Measurements from ENCODE around the gene CC2D1A.
"Not testable (repeated sequence)": the region's sequence is repeated elsewhere in the genome, so short reads cannot be mapped to it uniquely, and the experiment has no call there.

Gene CC2D1A

DNA sequence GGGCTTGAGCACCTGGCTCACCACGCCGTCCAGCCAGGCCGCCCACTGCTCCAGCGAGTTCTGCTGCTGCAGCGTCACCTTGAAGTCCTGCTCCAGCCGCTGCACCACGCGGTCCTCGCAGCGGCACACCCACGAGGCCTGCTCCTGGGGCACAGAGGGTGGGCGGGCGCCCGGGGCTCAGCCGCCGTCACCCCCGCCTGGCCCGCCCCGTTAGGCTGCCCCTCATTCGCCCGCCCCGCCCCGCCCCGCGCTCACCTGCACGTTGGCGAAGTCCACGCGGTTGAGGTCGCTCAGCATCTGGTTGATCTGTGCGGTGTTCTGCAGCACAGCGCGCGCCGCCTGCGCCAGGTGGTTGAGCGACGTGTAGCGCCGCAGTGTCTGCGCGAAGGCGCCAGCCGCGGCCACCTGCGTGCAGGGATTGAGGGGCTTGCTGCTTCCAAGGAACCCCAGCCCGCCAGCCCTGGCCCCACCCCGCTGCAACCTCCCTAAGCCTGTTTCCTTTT, 57.7 kb downstream of the CC2D1A start:
- H3K36me3 ChIP-seq (ENCODE audit: insufficient read depth, insufficient read length, low read length) = peaks cover 86% of the 10 kb centered on the region
- H3K4me3 ChIP-seq (ENCODE audit: insufficient read length, low read depth) = no peak overlapping the region

DNA sequence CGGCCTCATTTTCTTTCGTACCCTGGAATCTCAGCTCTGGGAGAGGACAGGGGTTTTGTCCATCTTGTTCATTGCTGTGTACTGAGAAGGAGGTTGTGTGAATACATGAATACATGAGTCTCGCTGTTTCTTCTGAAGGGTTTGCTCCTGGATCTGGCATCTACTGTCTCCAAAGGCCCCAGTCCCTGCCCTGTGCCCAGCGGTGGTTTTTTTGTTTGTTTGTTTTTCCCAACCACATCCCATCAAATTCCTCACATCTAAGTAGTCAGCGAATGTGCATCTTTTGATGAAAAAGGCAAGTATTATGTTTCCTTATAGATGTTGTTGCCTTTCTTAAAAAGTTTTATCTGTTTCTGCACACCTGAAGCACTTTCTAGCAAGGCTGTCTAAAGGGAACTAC, 58.8 kb downstream of the CC2D1A start:
- Histone ChIP-seq H3K36me3 (ENCODE audit: insufficient read depth, insufficient read length, low read length) (peaks cover 85% of the 10 kb centered on the region), H3K9ac (ENCODE audit: insufficient read length, low read depth) (no peak overlapping the region), H3K4me3 (ENCODE audit: insufficient read length, low read depth) (no peak overlapping the region), H3K9me3 (ENCODE audit: insufficient read depth, low read length) (no peaks in the 10 kb centered on the region), H3K27me3 (ENCODE audit: insufficient read depth, insufficient read length) (no peaks in the 10 kb centered on the region), H3K4me1 (ENCODE audit: insufficient read depth, insufficient read length) (peaks cover 19% of the 10 kb centered on the region)
- no peak for DNase-seq (ENCODE audit: low read depth, low spot score)
- TF ChIP-seq ZNF274 (IDR thresholded peaks at IDR 0.05; ENCODE audit: low read depth, low read length) (no peak), YY1 (IDR thresholded peaks at IDR 0.05; ENCODE audit: insufficient read depth, insufficient read length) (no peak), SUZ12 (IDR thresholded peaks at IDR 0.05; ENCODE audit: extremely low read depth, insufficient read depth, insufficient read length) (no peak)

More for the DNA sequence above, 57.7 kb downstream of the CC2D1A start:
- DNase-seq (ENCODE audit: low read depth, low spot score) = no peak
- TF ChIP-seq SUZ12 (IDR thresholded peaks at IDR 0.05; ENCODE audit: extremely low read depth, insufficient read depth, insufficient read length) (no peak), ZNF274 (IDR thresholded peaks at IDR 0.05; ENCODE audit: low read depth, low read length) (no peak), YY1 (IDR thresholded peaks at IDR 0.05; ENCODE audit: insufficient read depth, insufficient read length) (no peak)
- Histone ChIP-seq H3K27me3 (ENCODE audit: insufficient read depth, insufficient read length) (no peaks in the 10 kb centered on the region), H3K4me1 (ENCODE audit: insufficient read depth, insufficient read length) (peaks cover 22% of the 10 kb centered on the region), H3K9me3 (ENCODE audit: insufficient read depth, low read length) (no peaks in the 10 kb centered on the region), H3K9ac (ENCODE audit: insufficient read length, low read depth) (no peak overlapping the region)

DNA sequence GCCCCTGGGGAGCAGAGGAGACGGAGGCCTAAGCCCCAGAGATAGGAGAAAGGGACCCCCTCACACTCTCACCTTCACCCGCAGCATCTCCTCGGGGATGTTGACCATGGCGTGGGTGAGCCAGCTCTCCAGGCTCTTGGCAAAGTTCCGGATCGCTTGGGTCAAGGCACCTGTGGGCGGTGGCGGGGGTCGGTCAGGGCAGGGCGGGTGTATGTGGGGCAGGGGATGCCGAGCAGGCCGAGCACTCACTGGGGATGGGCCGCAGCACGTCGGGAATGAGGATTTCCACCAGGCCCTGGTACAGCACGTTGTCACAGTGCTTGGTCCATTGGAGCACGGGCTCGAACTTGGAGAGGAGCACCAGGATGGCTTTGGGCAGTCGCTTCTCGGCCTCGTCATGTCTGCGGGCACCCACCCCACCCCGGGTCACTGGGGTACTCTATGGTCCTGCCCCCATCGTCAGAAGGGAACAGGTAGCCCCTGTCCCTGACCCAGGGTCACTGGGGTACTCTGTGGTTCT, 59.4 kb downstream of the CC2D1A start:
- peaks cover 80% of the 10 kb centered on the region for H3K36me3 ChIP-seq (ENCODE audit: insufficient read depth, insufficient read length, low read length)
- TF ChIP-seq ZNF274 (IDR thresholded peaks at IDR 0.05; ENCODE audit: low read depth, low read length) (no peak), SUZ12 (IDR thresholded peaks at IDR 0.05; ENCODE audit: extremely low read depth, insufficient read depth, insufficient read length) (no peak), YY1 (IDR thresholded peaks at IDR 0.05; ENCODE audit: insufficient read depth, insufficient read length) (no peak)
- no peak for DNase-seq (ENCODE audit: low read depth, low spot score)

DNA sequence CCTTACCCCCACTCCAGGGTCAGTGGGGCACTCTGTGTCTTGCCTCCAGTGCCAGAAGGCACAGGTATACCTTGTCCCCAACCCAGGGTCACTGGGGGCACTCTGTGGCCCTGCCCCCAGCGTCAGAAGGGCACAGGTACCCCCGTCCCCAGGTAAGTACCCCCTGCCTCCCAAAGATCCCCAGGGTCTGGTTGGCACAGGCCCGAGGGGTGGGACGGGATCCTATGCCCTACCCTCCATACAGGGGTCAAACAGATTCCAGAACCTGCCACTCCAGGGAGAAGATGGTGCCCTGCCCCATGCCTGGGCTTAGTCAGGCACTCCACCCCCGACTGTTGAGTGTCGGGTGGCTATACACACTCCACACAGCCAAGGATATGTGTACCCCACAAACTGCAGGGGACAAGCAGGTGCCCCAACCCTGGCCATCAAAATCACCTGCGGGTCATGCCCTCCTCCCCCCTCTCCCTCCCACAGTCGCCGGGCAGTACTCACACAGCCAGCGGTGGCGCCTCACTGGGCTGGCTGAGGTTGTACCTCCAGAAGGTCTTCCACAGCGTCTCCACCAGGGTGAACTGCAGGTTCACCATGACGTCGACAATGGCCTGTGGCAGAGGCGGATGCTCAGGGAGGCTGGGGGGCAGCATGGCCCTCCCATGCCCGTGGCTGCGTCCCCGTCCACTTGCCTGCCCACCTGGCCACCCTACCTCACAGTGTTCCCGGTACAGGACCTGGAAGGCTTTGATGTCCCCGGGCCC, 60.1 kb downstream of the CC2D1A start:
- peaks cover 15% of the 10 kb centered on the region for H3K4me1 ChIP-seq (ENCODE audit: insufficient read depth, insufficient read length)
- H3K4me3 ChIP-seq (ENCODE audit: insufficient read length, low read depth) = no peak overlapping the region
- H3K9ac ChIP-seq (ENCODE audit: insufficient read length, low read depth) = no peak overlapping the region
- H3K36me3 ChIP-seq (ENCODE audit: insufficient read depth, insufficient read length, low read length) = peaks cover 74% of the 10 kb centered on the region
- H3K9me3 ChIP-seq (ENCODE audit: insufficient read depth, low read length) = no peaks in the 10 kb centered on the region
- no peaks in the 10 kb centered on the region for H3K27me3 ChIP-seq (ENCODE audit: insufficient read depth, insufficient read length)
- TF ChIP-seq ZNF274 (IDR thresholded peaks at IDR 0.05; ENCODE audit: low read depth, low read length) (no peak), YY1 (IDR thresholded peaks at IDR 0.05; ENCODE audit: insufficient read depth, insufficient read length) (no peak), SUZ12 (IDR thresholded peaks at IDR 0.05; ENCODE audit: extremely low read depth, insufficient read depth, insufficient read length) (no peak)
- DNase-seq (ENCODE audit: low read depth, low spot score) = no peak

More for the DNA sequence above, 59.4 kb downstream of the CC2D1A start:
- H3K4me3 ChIP-seq (ENCODE audit: insufficient read length, low read depth) = no peak overlapping the region
- peaks cover 18% of the 10 kb centered on the region for H3K4me1 ChIP-seq (ENCODE audit: insufficient read depth, insufficient read length)
- no peak overlapping the region for H3K9ac ChIP-seq (ENCODE audit: insufficient read length, low read depth)
- H3K27me3 ChIP-seq (ENCODE audit: insufficient read depth, insufficient read length) = no peaks in the 10 kb centered on the region
- no peaks in the 10 kb centered on the region for H3K9me3 ChIP-seq (ENCODE audit: insufficient read depth, low read length)

DNA sequence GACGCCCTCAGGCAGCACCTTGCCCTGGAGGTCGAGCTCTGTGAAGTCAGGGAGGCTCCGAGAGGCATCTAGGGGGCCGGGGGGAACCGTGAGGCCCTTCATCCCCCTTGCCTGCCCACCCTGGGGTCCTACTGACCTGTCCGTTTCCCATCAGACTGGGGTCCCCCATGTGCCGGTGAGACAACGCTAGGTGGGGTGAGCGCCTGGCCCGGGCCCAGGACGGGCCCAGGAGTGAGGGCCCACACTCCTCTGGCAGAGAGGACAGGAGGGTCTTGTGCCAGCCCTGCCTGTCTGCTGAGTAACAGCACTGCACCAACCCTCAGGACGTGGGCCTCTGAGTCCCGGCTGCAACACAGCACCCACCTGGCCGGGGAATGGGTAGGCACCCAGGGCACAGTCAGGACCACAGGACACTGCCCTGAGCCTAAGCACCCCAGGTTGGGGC, 60.7 kb downstream of the CC2D1A start:
- H3K27me3 ChIP-seq (ENCODE audit: insufficient read depth, insufficient read length) = no peaks in the 10 kb centered on the region
- DNase-seq (ENCODE audit: low read depth, low spot score) = no peak
- TF ChIP-seq ZNF274 (IDR thresholded peaks at IDR 0.05; ENCODE audit: low read depth, low read length) = no peak
- no peak for TF ChIP-seq YY1 (IDR thresholded peaks at IDR 0.05; ENCODE audit: insufficient read depth, insufficient read length)
- no peak for TF ChIP-seq SUZ12 (IDR thresholded peaks at IDR 0.05; ENCODE audit: extremely low read depth, insufficient read depth, insufficient read length)
- H3K9ac ChIP-seq (ENCODE audit: insufficient read length, low read depth) = no peak overlapping the region
- H3K4me3 ChIP-seq (ENCODE audit: insufficient read length, low read depth) = no peak overlapping the region
- no peaks in the 10 kb centered on the region for H3K9me3 ChIP-seq (ENCODE audit: insufficient read depth, low read length)
- peaks cover 69% of the 10 kb centered on the region for H3K36me3 ChIP-seq (ENCODE audit: insufficient read depth, insufficient read length, low read length)
- H3K4me1 ChIP-seq (ENCODE audit: insufficient read depth, insufficient read length) = peaks cover 15% of the 10 kb centered on the region

DNA sequence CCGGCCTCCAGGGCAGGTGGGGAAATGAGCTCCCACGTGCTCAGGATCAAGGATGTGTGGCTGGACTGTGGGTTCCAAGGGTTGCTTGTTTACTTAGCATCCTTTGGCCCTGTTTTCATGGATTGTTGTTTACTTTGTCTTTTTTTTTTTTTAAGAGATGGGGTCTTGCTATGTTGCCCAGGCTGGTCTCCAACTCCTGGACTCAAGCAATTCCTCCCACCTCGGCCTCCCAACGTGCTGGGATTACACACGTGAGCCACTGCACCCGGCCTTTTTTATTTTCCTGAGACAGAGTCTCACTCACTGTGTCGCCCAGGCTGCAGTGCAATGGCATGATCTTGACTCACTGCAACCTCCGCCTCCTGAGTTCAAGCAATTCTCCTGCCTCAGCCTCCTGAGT, 61.2 kb downstream of the CC2D1A start:
- peaks cover 12% of the 10 kb centered on the region for H3K4me1 ChIP-seq (ENCODE audit: insufficient read depth, insufficient read length)
- not testable (repeated sequence) for H3K27me3 ChIP-seq (ENCODE audit: insufficient read depth, insufficient read length); H3K9me3 ChIP-seq (ENCODE audit: insufficient read depth, low read length); H3K4me3 ChIP-seq (ENCODE audit: insufficient read length, low read depth); DNase-seq (ENCODE audit: low read depth, low spot score); H3K9ac ChIP-seq (ENCODE audit: insufficient read length, low read depth)
- H3K36me3 ChIP-seq (ENCODE audit: insufficient read depth, insufficient read length, low read length) = peaks cover 66% of the 10 kb centered on the region

DNA sequence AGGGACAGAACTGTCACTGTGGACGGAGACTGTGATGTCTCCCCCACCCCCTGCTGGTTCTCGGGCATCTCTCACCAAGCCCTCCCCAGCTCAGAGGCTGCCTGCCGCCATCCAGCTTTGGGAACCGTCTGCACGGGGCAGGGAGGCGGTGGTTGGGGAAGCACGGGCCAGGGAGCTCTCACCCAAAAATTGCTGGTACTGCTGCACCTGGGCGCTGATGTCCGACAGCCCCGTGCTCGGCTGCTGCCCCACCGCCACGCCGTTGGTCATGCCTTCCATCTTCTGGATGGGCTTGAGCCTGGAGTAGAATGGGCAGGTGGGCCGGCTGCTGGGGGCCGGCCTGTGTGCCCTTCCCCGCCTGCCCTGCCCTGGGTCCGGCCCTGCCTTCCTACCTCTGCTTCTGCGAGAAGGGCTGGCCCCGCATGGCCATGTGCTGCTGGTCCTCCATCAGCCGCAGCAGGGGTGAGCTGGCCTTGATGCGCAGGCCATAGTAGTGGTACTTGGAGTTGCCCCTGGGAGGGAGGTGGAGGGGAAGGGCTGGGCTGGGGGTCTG, 62.5 kb downstream of the CC2D1A start:
- peaks cover 7% of the 10 kb centered on the region for H3K4me1 ChIP-seq (ENCODE audit: insufficient read depth, insufficient read length)
- no peak for DNase-seq (ENCODE audit: low read depth, low spot score)
- no peak overlapping the region for H3K4me3 ChIP-seq (ENCODE audit: insufficient read length, low read depth)
- no peaks in the 10 kb centered on the region for H3K27me3 ChIP-seq (ENCODE audit: insufficient read depth, insufficient read length)
- TF ChIP-seq ZNF274 (IDR thresholded peaks at IDR 0.05; ENCODE audit: low read depth, low read length) = no peak
- no peak for TF ChIP-seq SUZ12 (IDR thresholded peaks at IDR 0.05; ENCODE audit: extremely low read depth, insufficient read depth, insufficient read length)
- no peak for TF ChIP-seq YY1 (IDR thresholded peaks at IDR 0.05; ENCODE audit: insufficient read depth, insufficient read length)
- no peaks in the 10 kb centered on the region for H3K9me3 ChIP-seq (ENCODE audit: insufficient read depth, low read length)
- H3K9ac ChIP-seq (ENCODE audit: insufficient read length, low read depth) = no peak overlapping the region
- H3K36me3 ChIP-seq (ENCODE audit: insufficient read depth, insufficient read length, low read length) = peaks cover 69% of the 10 kb centered on the region

Data from NT2/D1 (cell line).